ENCODE results near the gene PLSCR4.

PLSCR4 gene

GRCh38 chr3:146177072-146177471 is 73.8 kb downstream of the PLSCR4 start:
- Histone ChIP-seq H3K4me3 (ENCODE audit: low read depth, low read length) (no peak overlapping the region), H3K27ac (no peak overlapping the region), H3K27me3 (ENCODE audit: insufficient read depth, low read depth, severe bottlenecking) (no peaks in the 10 kb centered on the region), H3K36me3 (no peaks in the 10 kb centered on the region), H3K9me3 (ENCODE audit: severe bottlenecking) (no peaks in the 10 kb centered on the region)
- DNase-seq: no peak
- TF ChIP-seq, protein P1, sequence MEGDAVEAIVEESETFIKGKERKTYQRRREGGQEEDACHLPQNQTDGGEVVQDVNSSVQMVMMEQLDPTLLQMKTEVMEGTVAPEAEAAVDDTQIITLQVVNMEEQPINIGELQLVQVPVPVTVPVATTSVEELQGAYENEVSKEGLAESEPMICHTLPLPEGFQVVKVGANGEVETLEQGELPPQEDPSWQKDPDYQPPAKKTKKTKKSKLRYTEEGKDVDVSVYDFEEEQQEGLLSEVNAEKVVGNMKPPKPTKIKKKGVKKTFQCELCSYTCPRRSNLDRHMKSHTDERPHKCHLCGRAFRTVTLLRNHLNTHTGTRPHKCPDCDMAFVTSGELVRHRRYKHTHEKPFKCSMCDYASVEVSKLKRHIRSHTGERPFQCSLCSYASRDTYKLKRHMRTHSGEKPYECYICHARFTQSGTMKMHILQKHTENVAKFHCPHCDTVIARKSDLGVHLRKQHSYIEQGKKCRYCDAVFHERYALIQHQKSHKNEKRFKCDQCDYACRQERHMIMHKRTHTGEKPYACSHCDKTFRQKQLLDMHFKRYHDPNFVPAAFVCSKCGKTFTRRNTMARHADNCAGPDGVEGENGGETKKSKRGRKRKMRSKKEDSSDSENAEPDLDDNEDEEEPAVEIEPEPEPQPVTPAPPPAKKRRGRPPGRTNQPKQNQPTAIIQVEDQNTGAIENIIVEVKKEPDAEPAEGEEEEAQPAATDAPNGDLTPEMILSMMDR (IDR thresholded peaks at IDR 0.05; ENCODE audit: low read depth, low read length): no peak

- TF ChIP-seq, protein P1 (IDR thresholded peaks at IDR 0.05; ENCODE audit: low read depth, low read length): no peak
- Histone ChIP-seq H3K36me3 (no peaks in the 10 kb centered on the region), H3K9me3 (ENCODE audit: severe bottlenecking) (no peaks in the 10 kb centered on the region), H3K4me3 (ENCODE audit: low read depth, low read length) (no peak overlapping the region), H3K27ac (no peak overlapping the region), H3K27me3 (ENCODE audit: insufficient read depth, low read depth, severe bottlenecking) (no peaks in the 10 kb centered on the region)
- DNase-seq: no peak
Observed at GRCh38 chr3:146172586-146172985, 78.3 kb downstream of the PLSCR4 start.

- Histone ChIP-seq H3K36me3 (no peaks in the 10 kb centered on the region), H3K27me3 (ENCODE audit: insufficient read depth, low read depth, severe bottlenecking) (no peaks in the 10 kb centered on the region), H3K27ac (no peak overlapping the region), H3K9me3 (ENCODE audit: severe bottlenecking) (no peaks in the 10 kb centered on the region), H3K4me3 (ENCODE audit: low read depth, low read length) (no peak overlapping the region)
- TF ChIP-seq, protein P1 (IDR thresholded peaks at IDR 0.05; ENCODE audit: low read depth, low read length): no peak
- no peak for DNase-seq
Observed at GRCh38 chr3:146170591-146170990, 80.3 kb downstream of the PLSCR4 start.

GRCh38 chr3:146169891-146170290 is 81.0 kb downstream of the PLSCR4 start:
- Histone ChIP-seq H3K36me3 (no peaks in the 10 kb centered on the region), H3K27me3 (ENCODE audit: insufficient read depth, low read depth, severe bottlenecking) (no peaks in the 10 kb centered on the region), H3K4me3 (ENCODE audit: low read depth, low read length) (no peak overlapping the region), H3K9me3 (ENCODE audit: severe bottlenecking) (no peaks in the 10 kb centered on the region), H3K27ac (no peak overlapping the region)
- TF ChIP-seq, protein P1 (IDR thresholded peaks at IDR 0.05; ENCODE audit: low read depth, low read length): no peak
- no peak for DNase-seq

GRCh38 chr3:146166826-146167225 is 84.1 kb downstream of the PLSCR4 start:
- no peak for DNase-seq
- H3K27me3 ChIP-seq (ENCODE audit: insufficient read depth, low read depth, severe bottlenecking): no peaks in the 10 kb centered on the region
- no peaks in the 10 kb centered on the region for H3K36me3 ChIP-seq
- TF ChIP-seq, protein P1 (IDR thresholded peaks at IDR 0.05; ENCODE audit: low read depth, low read length): no peak
- H3K27ac ChIP-seq: no peak overlapping the region
- no peak overlapping the region for H3K4me3 ChIP-seq (ENCODE audit: low read depth, low read length)
- H3K9me3 ChIP-seq (ENCODE audit: severe bottlenecking): no peaks in the 10 kb centered on the region

- no peak for DNase-seq
- no peak overlapping the region for H3K27ac ChIP-seq
- no peaks in the 10 kb centered on the region for H3K27me3 ChIP-seq (ENCODE audit: insufficient read depth, low read depth, severe bottlenecking)
- H3K36me3 ChIP-seq: no peaks in the 10 kb centered on the region; the same call in 1 of the 2 replicates
- no peaks in the 10 kb centered on the region for H3K9me3 ChIP-seq (ENCODE audit: severe bottlenecking)
- no peak overlapping the region for H3K4me3 ChIP-seq (ENCODE audit: low read depth, low read length)
- TF ChIP-seq, protein P1 (IDR thresholded peaks at IDR 0.05; ENCODE audit: low read depth, low read length): no peak
Observed at GRCh38 chr3:146166415-146166821, 84.5 kb downstream of the PLSCR4 start.

Data from WERI-Rb-1 (cell line).